A673 (cell line): ENCODE measurements around the gene ARHGAP45. TPM values are rescaled to one million over a fixed set of nuclear protein-coding genes. Genes with fewer than 3 reads are reported as not detected.

Experiments
- BruUV-seq: library from RNA; stranded (reverse); fragments of 400-500 nt; replicated peaks from 2 replicates; lab custom pipeline; 2021; lab: Mats Ljungman, UMichigan
- CTCF ChIA-PET: fragments of 300-600 bp; sonication (Branson Sonifier 250); formaldehyde crosslinking; loops from one replicate; lab custom pipeline; 2022; ENCODE audit warnings: antibody characterized with exemption; lab: Charles Lee
- POLR2A ChIA-PET: fragments of 300-600 bp; sonication (Branson Sonifier 250); formaldehyde crosslinking; loops from one replicate; lab custom pipeline; 2022; ENCODE audit warnings: antibody characterized with exemption; ENCODE audit not compliant: low non-redundant PET; lab: Charles Lee
- DNase-seq: peaks from one replicate; pipeline ENCODE4 v3.0.0-alpha.2; 2015; ENCODE audit warnings: low spot score
- H3K27ac ChIP-seq: fragments of 200-600 bp; sonication (generic); 2 replicates; pipeline ENCODE4 v1.5.1; 2016; ENCODE audit warnings: mixed run types, low read depth, mild to moderate bottlenecking, mixed read lengths, antibody characterized with exemption, low read length; ENCODE audit not compliant: poor library complexity, severe bottlenecking
- H3K27me3 ChIP-seq: fragments of 200-600 bp; sonication (generic); replicated peaks from 2 replicates; pipeline ENCODE4 v1.6.1; 2017; ENCODE audit warnings: mixed run types, low read depth, mild to moderate bottlenecking, mixed read lengths, antibody characterized with exemption, low read length; ENCODE audit not compliant: insufficient read depth, poor library complexity
- H3K36me3 ChIP-seq: fragments of 200-600 bp; sonication (generic); 2 replicates; pipeline ENCODE4 v1.6.1; 2016; ENCODE audit warnings: mixed run types, mild to moderate bottlenecking, mixed read lengths, antibody characterized with exemption, low read length; ENCODE audit not compliant: insufficient read depth, poor library complexity, severe bottlenecking
- H3K4me1 ChIP-seq: fragments of 200-600 bp; sonication (generic); 2 replicates; pipeline ENCODE4 v1.6.1; 2017; ENCODE audit warnings: mixed run types, mild to moderate bottlenecking, mixed read lengths, antibody characterized with exemption, low read length; ENCODE audit not compliant: insufficient read depth, poor library complexity, severe bottlenecking
- H3K4me3 ChIP-seq: fragments of 200-600 bp; sonication (generic); 2 replicates; pipeline ENCODE4 v1.5.1; 2016; ENCODE audit warnings: low read depth, mixed run types, mild to moderate bottlenecking, mixed read lengths, low read length; ENCODE audit not compliant: poor library complexity, severe bottlenecking
- H3K9me3 ChIP-seq: fragments of 200-600 bp; sonication (generic); 2 replicates; pipeline ENCODE4 v1.6.1; 2016; ENCODE audit warnings: mixed run types, low read depth, mild to moderate bottlenecking, mixed read lengths, antibody characterized with exemption, low read length; ENCODE audit not compliant: poor library complexity, severe bottlenecking
- EZH2 ChIP-seq: fragments of 200-600 bp; sonication (generic); IDR thresholded peaks from 2 replicates; pipeline ENCODE4 v1.6.1; 2017; ENCODE audit warnings: borderline replicate concordance, low read depth, mild to moderate bottlenecking, mixed read lengths, antibody characterized with exemption, low read length; ENCODE audit not compliant: poor library complexity, severe bottlenecking
- intact Hi-C: fragments of 100-400 bp; cut with micrococcal nuclease; formaldehyde crosslinking; loops from one replicate; pipeline ENCODE4 v1.10.0; 2022; ENCODE audit not compliant: unreplicated experiment
- total RNA-seq: library from RNA; stranded (reverse); gene quantifications from 2 replicates; pipeline ENCODE4 v1.2.3, GENCODE V29; 2021
- TF ChIP-seq, protein P1 (sequence below): fragments of 300-800, 200-600 bp; sonication (generic); conservative IDR thresholded peaks from 2 replicates; pipeline ENCODE4 v1.5.1; 2017; ENCODE audit warnings: low read depth, mild to moderate bottlenecking, antibody characterized with exemption, low read length, moderate library complexity, mixed read lengths

Gene ARHGAP45
- total RNA-seq, 1 experiment from 2014 or later, result 3.2 TPM

DNA sequence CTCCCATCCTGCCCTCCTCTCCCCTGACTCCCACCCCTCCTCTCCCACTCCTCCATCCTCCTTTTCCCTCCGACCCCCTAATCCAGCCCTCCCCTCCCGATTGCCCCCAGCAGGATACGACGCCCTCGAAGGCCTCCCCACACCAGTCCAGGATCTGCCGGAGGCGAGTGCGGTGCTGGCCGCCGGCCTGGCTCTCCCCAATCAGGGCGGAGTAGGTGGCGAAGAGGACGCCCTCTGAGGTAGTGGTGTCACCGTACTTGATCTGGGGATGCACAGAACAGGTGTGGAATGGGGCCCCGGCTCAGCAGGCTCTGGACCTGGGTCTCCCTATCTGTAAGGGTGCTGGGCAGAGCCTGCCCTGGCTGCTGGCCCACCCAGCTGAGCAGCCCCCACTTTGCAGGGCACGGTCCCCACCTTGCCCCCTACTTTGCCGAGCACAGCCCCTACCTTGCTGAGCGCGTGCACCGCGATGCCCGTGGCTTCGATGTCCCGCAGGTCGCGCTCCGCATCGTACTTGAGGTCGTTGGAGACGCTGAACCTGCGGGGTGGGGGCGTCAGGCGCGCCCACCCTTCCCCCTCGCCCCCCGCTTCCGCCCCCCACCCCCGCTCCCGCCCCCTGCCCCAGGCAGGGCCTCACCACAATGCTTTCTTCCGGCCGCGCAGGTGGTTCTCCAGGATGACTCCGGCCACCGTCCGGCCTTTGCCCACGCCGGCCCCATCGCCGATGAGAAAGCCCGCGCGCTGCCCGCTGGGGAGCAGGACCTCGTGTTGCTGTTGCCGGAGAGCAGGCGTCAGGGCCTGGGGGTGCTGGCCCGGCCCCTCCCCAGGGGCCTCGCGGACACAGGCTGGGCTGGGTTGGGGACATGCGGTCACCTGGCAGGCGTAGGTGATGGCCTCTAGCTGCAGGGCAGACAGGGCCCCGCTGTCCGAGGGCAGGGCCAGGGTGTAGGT, 55.3 kb downstream of the ARHGAP45 start:
- H3K36me3 ChIP-seq, result peaks cover 42% of the 10 kb centered on the region

DNA sequence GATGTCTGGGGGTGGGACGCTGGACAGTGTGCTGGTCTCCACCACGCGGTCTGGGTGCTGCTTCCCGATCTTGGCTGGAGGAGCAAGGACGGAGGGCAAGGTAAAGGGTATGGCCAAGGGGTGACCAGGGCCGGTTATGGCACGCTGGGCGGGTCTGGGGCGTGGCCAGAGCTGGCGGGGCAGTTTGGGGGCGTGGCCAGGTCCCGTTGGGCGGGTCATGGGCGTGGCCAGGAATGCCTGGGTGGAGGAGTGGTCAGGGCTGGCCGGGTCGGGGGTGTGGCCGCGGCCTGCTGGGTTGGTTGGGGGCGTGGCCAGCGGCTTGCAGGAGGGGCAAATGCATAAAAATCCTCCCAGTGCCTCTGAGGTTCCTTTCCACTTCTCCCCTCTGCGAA, 56.0 kb downstream of the ARHGAP45 start:
- Histone ChIP-seq H3K4me3 (no peak overlapping the region), H3K27ac (no peak overlapping the region), H3K36me3 (peaks cover 43% of the 10 kb centered on the region), H3K4me1 (peaks cover 6% of the 10 kb centered on the region), H3K9me3 (no peaks in the 10 kb centered on the region), H3K27me3 (no peaks in the 10 kb centered on the region)
- ChIA-PET CTCF (interaction anchor here (0.5 to 0.8 kb wide), 2 partner anchors 10 to 423 kb away, joined by 3 to 5 read pairs; no protein-coding TSS in a partner anchor), POLR2A (interaction anchor here (0.5 to 0.6 kb wide), 2 partner anchors 12 to 18 kb away, joined by 3 to 4 read pairs; no protein-coding TSS in a partner anchor)
- intact Hi-C loops, result no loop called here
- TF ChIP-seq EZH2, result no peak
- TF ChIP-seq, protein P1, sequence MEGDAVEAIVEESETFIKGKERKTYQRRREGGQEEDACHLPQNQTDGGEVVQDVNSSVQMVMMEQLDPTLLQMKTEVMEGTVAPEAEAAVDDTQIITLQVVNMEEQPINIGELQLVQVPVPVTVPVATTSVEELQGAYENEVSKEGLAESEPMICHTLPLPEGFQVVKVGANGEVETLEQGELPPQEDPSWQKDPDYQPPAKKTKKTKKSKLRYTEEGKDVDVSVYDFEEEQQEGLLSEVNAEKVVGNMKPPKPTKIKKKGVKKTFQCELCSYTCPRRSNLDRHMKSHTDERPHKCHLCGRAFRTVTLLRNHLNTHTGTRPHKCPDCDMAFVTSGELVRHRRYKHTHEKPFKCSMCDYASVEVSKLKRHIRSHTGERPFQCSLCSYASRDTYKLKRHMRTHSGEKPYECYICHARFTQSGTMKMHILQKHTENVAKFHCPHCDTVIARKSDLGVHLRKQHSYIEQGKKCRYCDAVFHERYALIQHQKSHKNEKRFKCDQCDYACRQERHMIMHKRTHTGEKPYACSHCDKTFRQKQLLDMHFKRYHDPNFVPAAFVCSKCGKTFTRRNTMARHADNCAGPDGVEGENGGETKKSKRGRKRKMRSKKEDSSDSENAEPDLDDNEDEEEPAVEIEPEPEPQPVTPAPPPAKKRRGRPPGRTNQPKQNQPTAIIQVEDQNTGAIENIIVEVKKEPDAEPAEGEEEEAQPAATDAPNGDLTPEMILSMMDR, result no peak
- DNase-seq, result peak; percentile 70
- BruUV-seq, result no TSS peak

More for the DNA sequence above, 55.3 kb downstream of the ARHGAP45 start:
- DNase-seq, result no peak
- intact Hi-C loops, result no loop called here
- Histone ChIP-seq H3K27ac (no peak overlapping the region), H3K27me3 (no peaks in the 10 kb centered on the region), H3K4me1 (peaks cover 6% of the 10 kb centered on the region), H3K9me3 (no peaks in the 10 kb centered on the region), H3K4me3 (no peak overlapping the region)
- CTCF ChIA-PET, result interaction anchor here (0.8 kb wide), 1 partner anchor 9 kb away, joined by 5 read pairs; no protein-coding TSS in a partner anchor
- POLR2A ChIA-PET, result interaction anchor here (0.5 kb wide), 1 partner anchor 19 kb away, joined by 4 read pairs; no protein-coding TSS in a partner anchor
- BruUV-seq, result no TSS peak
- TF ChIP-seq, protein P1, result no peak

DNA sequence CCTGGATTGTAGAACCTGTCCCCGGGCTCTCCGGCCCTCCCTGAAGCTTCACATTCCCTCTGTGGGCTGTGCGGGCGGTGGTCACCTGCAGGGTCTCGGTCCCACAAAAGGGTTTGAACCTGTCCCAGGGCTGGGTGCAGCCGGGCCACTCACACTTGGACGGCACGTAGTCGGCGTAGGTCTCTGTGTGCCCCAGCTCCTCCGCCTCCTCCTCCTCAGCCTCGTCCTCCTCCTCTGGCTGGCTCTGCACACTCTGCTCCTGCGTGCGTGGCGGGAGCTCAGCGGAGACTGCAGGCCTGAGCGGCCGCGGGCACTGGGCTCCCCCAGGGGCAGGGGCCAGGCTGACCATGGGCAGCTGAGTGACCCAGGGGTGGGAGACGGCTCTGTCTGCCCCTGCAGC, 56.4 kb downstream of the ARHGAP45 start:
- no peak for TF ChIP-seq EZH2
- TF ChIP-seq, protein P1, result no peak
- no TSS peak for BruUV-seq
- H3K36me3 ChIP-seq, result peaks cover 43% of the 10 kb centered on the region
- H3K9me3 ChIP-seq, result no peaks in the 10 kb centered on the region
- no peaks in the 10 kb centered on the region for H3K27me3 ChIP-seq
- POLR2A ChIA-PET, result interaction anchor here (0.6 kb wide), 1 partner anchor 12 kb away, joined by 3 read pairs; no protein-coding TSS in a partner anchor
- intact Hi-C loops, result no loop called here
- DNase-seq, result no peak
- peaks cover 6% of the 10 kb centered on the region for H3K4me1 ChIP-seq
- no peak overlapping the region for H3K4me3 ChIP-seq
- H3K27ac ChIP-seq, result no peak overlapping the region
- CTCF ChIA-PET, result interaction anchor here (0.5 to 0.8 kb wide), 2 partner anchors 10 to 423 kb away, joined by 3 to 5 read pairs; no protein-coding TSS in a partner anchor
